GM21423 (cell line): Measurements from ENCODE around the gene CD44.

Experiments
- ATAC-seq: cut with Tn5 transposase; IDR thresholded peaks from one replicate; pipeline ENCODE4 v1.9.1; 2021; ENCODE audit warnings: mild to moderate bottlenecking, moderate library complexity; ENCODE audit not compliant: unreplicated experiment

Gene CD44

DNA sequence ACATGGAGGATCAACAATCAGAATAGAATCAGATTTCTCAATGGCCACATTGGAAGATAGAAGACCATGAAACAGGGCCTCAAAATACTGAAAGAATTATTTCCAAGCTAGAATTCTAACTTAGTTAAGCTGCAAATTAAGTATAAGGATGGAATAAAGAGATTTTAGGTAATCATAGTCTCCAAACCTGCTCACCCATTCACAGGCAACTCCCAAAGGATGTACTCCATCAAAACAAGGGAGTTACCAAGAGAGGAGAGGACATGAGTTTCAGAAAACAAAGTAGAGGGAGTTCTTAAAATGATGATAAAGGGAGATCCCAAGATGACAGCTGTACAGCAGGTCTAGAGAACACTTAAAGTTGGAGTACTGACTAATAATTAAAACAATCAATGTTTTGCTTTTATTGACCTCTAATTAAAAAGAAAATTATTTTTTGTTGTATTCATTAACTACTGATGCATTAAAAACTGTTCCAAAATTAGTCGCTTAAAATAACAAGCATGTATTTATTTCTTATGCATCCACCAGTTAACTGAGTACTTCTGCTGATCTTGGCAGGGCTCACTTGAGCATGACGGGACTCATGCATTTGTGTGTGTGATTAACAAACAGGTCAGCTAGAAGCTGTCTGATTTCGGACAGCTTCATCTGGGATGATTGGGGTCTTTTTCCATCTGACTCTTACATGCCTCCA lies 95.6 kb downstream of the CD44 start:
- ATAC-seq: no peak

- no peak for ATAC-seq
These were observed 96.1 kb downstream of the CD44 start for GRCh38 chr11:35235157-35235468.

- ATAC-seq: no peak
These were observed 96.5 kb downstream of the CD44 start for GRCh38 chr11:35235498-35235897.

DNA sequence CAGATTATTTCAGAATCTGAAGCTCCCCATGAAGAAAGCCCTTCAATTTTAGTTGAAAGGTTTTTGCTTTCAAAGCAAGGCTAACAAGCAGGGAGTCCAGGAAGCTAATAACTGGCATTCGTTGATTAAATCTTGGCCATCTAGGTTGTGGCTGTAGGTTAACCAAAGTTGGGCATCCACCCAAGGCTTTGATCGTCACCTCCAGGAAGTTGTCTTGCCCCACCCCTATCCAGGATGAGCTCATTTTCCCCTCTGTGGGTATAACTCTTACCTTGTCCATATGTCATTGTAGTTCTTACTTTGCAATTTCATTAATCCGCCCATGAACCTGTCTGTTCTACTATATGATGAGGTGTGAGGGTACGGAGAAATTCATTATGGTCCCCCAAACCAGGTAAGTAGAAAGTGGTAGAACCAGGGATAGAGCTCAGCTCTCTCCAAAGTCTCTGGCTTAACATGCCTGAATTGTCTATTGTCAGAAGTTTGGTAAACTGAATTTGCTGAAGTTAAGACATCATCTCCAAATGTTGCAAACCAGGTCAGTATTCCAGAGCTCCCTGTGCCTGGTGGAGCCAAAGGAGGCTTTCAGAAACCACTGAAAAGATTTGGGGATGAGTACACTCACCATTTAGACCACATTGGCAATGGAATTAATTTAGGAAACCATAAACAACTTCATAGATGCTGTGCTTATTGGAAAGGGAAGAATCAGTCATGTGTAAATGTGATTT lies 97.1 kb downstream of the CD44 start:
- no peak for ATAC-seq

DNA sequence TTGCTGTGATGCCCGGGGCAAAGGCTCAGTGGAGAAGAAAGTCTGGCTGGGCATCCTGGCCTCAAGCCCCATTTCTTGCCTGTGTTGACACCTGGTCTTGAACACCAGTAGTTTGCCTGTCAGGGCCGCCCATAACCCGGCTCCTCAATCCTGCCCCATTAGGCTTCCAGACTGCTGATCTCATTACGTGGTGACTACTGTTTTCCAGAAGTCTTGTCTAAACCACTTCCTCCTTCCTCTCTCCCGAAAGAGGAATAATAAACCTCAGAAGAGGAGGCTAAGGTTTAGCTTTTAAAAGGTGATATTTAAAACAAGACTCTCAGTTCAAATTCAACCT lies 97.7 kb downstream of the CD44 start:
- ATAC-seq: no peak

GRCh38 chr11:35237351-35237750 lies 98.4 kb downstream of the CD44 start:
- no peak for ATAC-seq

DNA sequence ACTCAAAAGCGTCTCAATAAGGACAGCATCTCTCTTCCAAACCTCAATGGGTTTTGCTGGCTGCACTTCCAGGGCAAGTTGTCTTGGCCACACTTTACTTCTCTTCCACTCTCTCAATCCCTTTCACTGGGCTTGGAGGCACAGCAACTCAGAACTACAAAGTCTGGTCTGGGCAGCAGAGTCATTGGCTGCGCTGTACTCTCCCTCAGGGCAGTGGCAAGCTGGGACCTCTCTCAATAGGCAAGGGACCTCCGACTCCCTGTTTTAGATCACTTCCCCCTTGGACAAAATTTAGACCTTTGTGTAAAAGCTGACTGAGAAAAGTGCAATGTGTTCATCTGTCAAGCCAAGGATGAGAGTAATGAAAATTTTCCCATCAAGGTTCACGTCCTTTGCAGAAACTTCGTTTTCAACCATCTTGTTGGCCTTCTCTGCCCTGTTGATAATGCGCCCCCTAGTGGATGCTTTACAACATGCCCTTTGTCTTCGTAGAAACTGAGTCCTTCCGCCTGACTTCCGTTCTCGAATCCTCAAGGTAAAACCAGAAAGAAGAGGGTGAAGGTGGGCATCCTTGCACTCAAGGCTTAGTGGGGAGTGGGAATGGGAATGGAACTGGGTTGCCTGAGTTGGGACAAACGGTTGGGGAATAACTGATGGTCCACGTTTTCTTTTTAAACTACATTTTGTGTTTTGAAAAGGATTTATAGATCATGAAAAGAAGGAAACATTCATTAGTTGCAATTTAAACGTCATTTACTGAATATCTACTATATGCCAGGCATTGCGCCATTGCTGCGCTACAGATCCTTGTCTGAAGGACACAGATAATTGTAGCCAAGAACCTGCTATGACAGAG lies 99.1 kb downstream of the CD44 start:
- ATAC-seq: no peak

GRCh38 chr11:35238882-35239281 lies 99.9 kb downstream of the CD44 start:
- ATAC-seq: no peak

DNA sequence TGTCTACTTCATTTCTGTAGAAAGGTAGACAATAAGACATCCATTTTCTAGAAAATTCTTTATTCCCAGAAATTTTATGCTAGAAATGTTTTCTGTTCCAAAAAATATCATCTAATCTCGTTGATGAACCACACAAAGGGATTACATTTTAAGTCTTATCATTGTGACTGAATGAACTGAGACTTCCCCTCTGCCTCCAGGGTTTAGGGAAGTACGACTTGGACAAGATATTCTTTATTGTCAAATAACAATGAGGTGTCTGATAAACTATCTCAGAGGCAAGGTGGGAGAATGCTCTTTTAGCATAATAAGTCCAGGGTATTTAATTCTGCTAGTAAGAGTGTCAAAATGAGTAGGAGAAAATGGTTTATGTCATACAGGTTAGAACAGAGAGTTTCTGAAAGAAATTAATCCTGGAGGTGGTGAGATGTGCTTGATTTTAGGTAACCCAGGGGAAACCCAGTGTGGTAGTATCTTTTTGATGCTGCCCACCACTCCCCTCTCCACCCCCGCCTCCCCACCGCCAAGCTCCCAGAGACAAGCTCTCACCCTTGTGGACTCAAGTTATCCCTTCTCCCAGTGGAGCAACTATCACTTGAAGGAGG lies 100.6 kb downstream of the CD44 start:
- ATAC-seq: no peak

DNA sequence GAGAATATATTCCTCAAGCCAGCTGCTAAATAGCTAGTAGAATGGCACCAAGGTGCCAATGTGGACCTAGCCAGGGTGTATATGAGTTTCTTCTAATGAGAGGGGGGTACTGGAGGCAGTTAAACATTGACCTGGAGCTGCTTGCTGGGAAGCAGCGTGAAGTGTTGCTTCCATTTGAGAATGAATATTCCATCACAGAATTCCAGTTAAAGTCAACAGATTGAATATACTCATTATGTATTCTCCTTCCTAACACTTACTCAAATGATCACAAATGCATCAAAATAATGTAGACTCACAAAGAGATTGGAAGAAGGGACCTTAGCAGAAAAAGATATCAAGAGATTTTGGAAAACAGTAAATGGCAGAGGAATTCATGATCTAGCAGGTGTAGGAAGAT lies 102.1 kb downstream of the CD44 start:
- no peak for ATAC-seq

- no peak for ATAC-seq
These were observed 102.6 kb downstream of the CD44 start for GRCh38 chr11:35241531-35241930.

- ATAC-seq: no peak
These were observed 103.7 kb downstream of the CD44 start for GRCh38 chr11:35242412-35243242.

DNA sequence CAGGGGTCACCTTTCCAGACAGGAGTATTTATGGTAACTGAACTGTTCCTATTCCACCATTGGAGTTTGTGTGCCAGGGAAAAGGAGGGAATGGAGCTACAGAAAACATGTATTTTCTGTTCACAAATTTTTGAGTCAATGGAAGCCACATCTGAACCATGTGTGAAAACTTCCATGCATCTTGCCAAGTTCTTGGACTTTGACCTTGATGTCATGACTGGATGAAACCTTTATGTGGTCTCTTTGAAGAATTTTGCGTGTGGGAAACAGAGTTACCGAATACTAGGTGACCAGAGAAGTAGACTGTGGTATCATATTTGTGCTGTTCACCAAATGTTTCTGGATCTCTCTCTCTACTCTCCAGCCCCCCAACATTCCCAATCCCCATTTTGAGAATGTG lies 104.8 kb downstream of the CD44 start:
- ATAC-seq: no peak

GRCh38 chr11:35245056-35245455 lies 106.1 kb downstream of the CD44 start:
- ATAC-seq: no peak

DNA sequence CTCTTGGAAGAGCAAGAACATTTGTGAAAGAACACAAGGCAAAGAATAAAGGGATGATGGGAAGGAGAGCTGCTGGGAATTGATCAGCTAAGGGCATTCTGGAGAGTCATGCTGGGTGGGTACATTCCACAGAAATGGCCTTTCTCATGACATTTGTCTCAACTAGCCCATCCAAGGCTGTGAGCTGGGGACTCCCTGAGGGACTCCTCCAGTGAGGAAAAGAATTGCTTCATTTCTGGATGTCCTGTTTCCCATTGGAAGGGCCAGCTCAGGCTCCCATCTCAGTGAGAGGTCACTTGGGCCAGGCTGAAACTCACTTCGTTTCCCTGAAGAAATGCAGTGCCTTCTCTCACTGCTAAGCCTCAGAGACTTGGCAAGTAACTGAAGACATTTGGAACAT lies 106.8 kb downstream of the CD44 start:
- no peak for ATAC-seq

DNA sequence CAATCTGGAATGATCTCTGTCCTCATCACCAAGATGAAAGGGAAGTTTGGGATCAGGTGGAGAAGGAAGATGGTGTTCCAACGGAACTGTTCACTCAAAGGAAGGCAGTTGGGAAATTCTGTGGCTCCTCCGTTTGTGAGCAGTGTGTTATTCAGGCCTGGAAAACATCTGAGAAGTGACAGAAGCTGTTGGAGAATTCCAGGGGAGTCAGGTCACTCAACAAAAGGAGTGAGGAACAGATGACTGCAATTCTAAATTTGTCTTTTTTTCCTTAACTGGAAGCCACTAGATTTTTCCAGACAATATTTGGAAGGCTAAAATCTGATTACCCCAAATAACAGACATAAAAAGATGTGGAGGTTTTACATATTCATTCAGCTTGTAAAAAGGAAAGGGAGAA lies 107.8 kb downstream of the CD44 start:
- ATAC-seq: no peak

- no peak for ATAC-seq
These were observed 108.5 kb downstream of the CD44 start for GRCh38 chr11:35247428-35247827.

GRCh38 chr11:35247863-35248262 lies 108.9 kb downstream of the CD44 start:
- ATAC-seq: no peak

DNA sequence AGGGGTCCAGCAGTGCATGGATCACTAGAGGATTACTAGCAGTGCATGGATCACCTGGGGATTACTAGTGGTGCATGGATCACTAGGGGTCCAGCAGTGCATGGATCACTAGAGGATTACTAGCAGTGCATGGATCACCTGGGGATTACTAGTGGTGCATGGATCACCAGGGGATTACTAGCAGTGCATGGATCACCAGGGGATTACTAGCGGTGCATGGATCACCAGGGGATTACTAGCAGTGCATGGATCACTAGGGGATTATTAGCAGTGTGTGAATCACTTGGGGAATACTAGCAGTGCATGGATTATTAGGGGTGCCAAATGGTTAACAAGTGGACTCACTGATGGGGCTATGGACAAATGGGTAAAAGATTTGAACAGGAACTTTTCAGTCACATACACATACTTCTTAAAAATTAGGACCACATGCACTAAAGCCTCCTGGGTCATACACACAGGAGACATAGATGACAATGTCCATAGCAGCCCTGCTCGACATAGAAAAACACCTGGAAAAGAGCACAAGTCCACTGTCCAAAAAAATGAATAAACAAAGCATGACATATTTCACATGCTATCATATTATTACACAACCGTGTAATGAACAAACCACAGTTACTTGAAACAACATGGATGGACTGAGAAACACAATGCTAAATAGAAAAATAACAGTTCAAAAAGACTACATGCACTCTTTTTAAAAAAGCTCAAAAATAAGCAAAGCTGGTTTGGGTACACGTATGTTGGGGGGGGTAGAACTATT lies 109.8 kb downstream of the CD44 start:
- no peak for ATAC-seq

GRCh38 chr11:35250192-35250591 lies 111.2 kb downstream of the CD44 start:
- no peak for ATAC-seq
